ENCODE results near the gene TLCD3B. TPM values are rescaled to one million over a fixed set of nuclear protein-coding genes. Genes with fewer than 3 reads are reported as not detected.

TLCD3B gene
- polyA plus RNA-seq, 1 donor from 2014 or later: 18.9 TPM

GRCh38 chr16:30007378-30007895 is 23.6 kb downstream of the TLCD3B start:
- Histone ChIP-seq H3K4me3 (ENCODE audit: low read length) (no peak overlapping the region), H3K9ac (ENCODE audit: low read length) (no peak overlapping the region), H3K9me3 (ENCODE audit: low read length) (no peaks in the 10 kb centered on the region), H3F3A (ENCODE audit: insufficient read depth, low read length, poor library complexity, severe bottlenecking) (no peaks in the 10 kb centered on the region), H2AFZ (ENCODE audit: low read depth, low read length) (no peak overlapping the region), H3K36me3 (ENCODE audit: insufficient read depth, low read length) (no peaks in the 10 kb centered on the region), H3K27ac (ENCODE audit: low read length) (no peak overlapping the region), H3K9me2 (ENCODE audit: insufficient read depth, low read length) (no peaks in the 10 kb centered on the region), H3K27me3 (ENCODE audit: insufficient read depth, low read depth, low read length) (no peaks in the 10 kb centered on the region), H4K20me1 (ENCODE audit: insufficient read depth) (no peaks in the 10 kb centered on the region), H3K79me2 (replicated peaks; ENCODE audit: insufficient read depth, low read length) (no peaks in the 10 kb centered on the region), H3K4me2 (ENCODE audit: low read length) (no peak overlapping the region)
- no peak for TF ChIP-seq EZH2 (IDR thresholded peaks at IDR 0.05; ENCODE audit: borderline replicate concordance, insufficient read depth, low read length, poor library complexity, severe bottlenecking)
- no peak for TF ChIP-seq EP300 (conservative IDR thresholded peaks at IDR 0.05; ENCODE audit: poor library complexity, severe bottlenecking)
- TF ChIP-seq REST (IDR thresholded peaks at IDR 0.05; ENCODE audit: borderline replicate concordance): no peak
- no peak for TF ChIP-seq TAF1 (IDR thresholded peaks at IDR 0.05; ENCODE audit: low read depth)
- no peak for TF ChIP-seq MXI1 (conservative IDR thresholded peaks at IDR 0.05; ENCODE audit: poor library complexity, severe bottlenecking)
- TF ChIP-seq POLR2AphosphoS5 (IDR thresholded peaks at IDR 0.05): no peak
- TF ChIP-seq SMC3 (conservative IDR thresholded peaks at IDR 0.05; ENCODE audit: poor library complexity): no peak
- no peak for TF ChIP-seq RAD21 (conservative IDR thresholded peaks at IDR 0.05)
- no peak for TF ChIP-seq CTCF (IDR thresholded peaks at IDR 0.05; ENCODE audit: poor library complexity, severe bottlenecking)

GRCh38 chr16:30006659-30007377 is 24.3 kb downstream of the TLCD3B start:
- no peaks in the 10 kb centered on the region for H3K9me2 ChIP-seq (ENCODE audit: insufficient read depth, low read length)
- no peaks in the 10 kb centered on the region for H3K27me3 ChIP-seq (ENCODE audit: insufficient read depth, low read depth, low read length)
- no peak overlapping the region for H3K4me3 ChIP-seq (ENCODE audit: low read length)
- H3K9ac ChIP-seq (ENCODE audit: low read length): no peak overlapping the region
- H3K4me2 ChIP-seq (ENCODE audit: low read length): no peak overlapping the region
- H3K9me3 ChIP-seq (ENCODE audit: low read length): no peaks in the 10 kb centered on the region
- TF ChIP-seq TAF1 (IDR thresholded peaks at IDR 0.05; ENCODE audit: low read depth) (no peak), EP300 (conservative IDR thresholded peaks at IDR 0.05; ENCODE audit: poor library complexity, severe bottlenecking) (no peak), POLR2AphosphoS5 (IDR thresholded peaks at IDR 0.05) (no peak), CTCF (IDR thresholded peaks at IDR 0.05; ENCODE audit: poor library complexity, severe bottlenecking) (no peak), REST (IDR thresholded peaks at IDR 0.05; ENCODE audit: borderline replicate concordance) (no peak), EZH2 (IDR thresholded peaks at IDR 0.05; ENCODE audit: borderline replicate concordance, insufficient read depth, low read length, poor library complexity, severe bottlenecking) (no peak), SMC3 (conservative IDR thresholded peaks at IDR 0.05; ENCODE audit: poor library complexity) (no peak), RAD21 (conservative IDR thresholded peaks at IDR 0.05) (no peak), MXI1 (conservative IDR thresholded peaks at IDR 0.05; ENCODE audit: poor library complexity, severe bottlenecking) (no peak)
- H3F3A ChIP-seq (ENCODE audit: insufficient read depth, low read length, poor library complexity, severe bottlenecking): no peaks in the 10 kb centered on the region
- H4K20me1 ChIP-seq (ENCODE audit: insufficient read depth): no peaks in the 10 kb centered on the region
- no peak overlapping the region for H3K27ac ChIP-seq (ENCODE audit: low read length)
- H2AFZ ChIP-seq (ENCODE audit: low read depth, low read length): no peak overlapping the region
- no peaks in the 10 kb centered on the region for H3K36me3 ChIP-seq (ENCODE audit: insufficient read depth, low read length)
- no peaks in the 10 kb centered on the region for H3K79me2 ChIP-seq (replicated peaks; ENCODE audit: insufficient read depth, low read length)

Data from neural cell (in vitro differentiated cells).